GM18873 (cell line): ENCODE results near the gene TRIO.

Source experiments
- ATAC-seq: cut with Tn5 transposase; IDR thresholded peaks from one replicate; pipeline ENCODE4 v1.9.1; 2021; ENCODE audit warnings: mild to moderate bottlenecking, moderate library complexity, moderate number of reproducible peaks; ENCODE audit not compliant: unreplicated experiment, low FRiP score

The TRIO gene

GRCh38 chr5:14439087-14439871 is 296.1 kb downstream of the TRIO start:
- ATAC-seq, result no peak

- no peak for ATAC-seq
Measured at GRCh38 chr5:14440223-14440581, 297.1 kb downstream of the TRIO start.

- no peak for ATAC-seq
Measured at GRCh38 chr5:14440582-14441431, 297.7 kb downstream of the TRIO start.

DNA sequence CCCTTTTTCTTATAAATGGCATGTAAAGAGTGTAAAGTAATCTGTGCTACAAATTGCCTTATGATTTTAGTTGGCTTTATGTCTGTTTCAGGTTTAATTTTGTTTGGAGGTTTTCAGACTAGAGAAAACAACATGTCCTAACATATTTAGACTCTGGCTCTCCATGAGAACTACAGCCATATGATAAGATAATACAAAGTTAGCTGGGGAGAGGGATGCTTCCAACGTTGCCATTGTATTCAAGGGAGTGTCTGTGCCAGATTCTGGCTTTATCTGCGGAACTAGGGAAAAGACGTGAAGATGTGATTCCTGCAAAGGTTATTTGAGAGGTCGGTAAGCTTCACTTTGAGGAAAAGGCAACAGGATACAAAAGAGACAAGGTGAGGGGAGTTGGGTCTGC is 298.5 kb downstream of the TRIO start:
- no peak for ATAC-seq

DNA sequence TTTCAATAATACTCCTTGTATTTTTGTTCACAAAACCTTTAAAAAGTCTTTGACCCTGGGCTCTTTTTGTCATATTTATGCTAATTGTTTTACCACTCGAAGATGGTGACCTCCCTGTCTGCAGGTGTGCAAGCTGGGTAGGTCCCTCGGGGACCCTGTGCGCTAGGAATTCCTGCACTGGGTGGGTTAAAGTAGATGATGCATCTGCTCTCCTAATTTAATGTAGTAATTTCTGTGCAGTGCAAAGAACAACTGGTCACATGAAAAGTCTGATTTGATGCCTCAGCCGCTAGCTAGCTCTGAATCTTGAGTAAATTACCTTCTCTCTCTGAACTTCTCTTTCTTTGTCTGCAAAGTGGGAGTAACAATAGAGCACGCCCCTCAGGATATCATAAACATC is 299.4 kb downstream of the TRIO start:
- no peak for ATAC-seq

DNA sequence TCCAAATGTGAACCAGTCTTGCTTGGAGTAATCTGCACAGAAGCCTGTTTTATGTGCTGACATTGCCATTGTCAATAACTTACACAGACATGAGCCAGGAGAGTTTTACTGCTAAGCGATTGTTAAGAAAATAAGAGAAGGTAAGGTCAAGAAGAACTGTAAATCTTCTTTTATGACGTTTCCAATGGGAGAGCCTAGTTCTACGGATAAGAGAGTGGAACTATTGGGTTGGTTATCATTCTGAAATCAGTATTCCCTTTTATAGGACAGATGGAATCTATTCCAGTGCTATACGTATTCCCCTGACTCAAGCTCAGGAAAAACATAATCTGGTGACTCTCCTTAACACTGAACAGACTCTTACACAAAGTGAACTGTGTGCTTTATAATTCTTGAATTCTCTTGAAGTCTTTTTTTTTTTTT is 300.5 kb downstream of the TRIO start:
- ATAC-seq, result no peak

GRCh38 chr5:14444161-14444560 is 301.0 kb downstream of the TRIO start:
- no peak for ATAC-seq

DNA sequence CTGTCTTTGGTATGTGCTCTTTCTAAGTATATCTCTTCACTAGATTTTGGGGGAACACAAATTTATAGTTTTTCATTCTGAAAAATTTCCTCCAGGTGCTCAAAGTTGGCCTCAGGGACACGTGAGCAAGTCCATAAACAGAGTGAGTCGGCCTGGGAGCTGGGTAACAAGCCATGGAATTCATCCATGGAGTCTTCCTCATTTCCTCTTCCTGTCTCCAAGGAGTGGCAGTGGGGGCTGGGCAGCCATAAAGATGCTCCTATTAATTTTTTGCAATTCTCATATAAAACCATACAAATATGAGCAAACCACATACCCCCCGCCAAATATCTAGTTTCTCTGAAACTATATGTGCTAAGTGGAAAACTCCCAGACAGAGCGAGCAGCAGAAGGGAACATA is 301.9 kb downstream of the TRIO start:
- no peak for ATAC-seq

DNA sequence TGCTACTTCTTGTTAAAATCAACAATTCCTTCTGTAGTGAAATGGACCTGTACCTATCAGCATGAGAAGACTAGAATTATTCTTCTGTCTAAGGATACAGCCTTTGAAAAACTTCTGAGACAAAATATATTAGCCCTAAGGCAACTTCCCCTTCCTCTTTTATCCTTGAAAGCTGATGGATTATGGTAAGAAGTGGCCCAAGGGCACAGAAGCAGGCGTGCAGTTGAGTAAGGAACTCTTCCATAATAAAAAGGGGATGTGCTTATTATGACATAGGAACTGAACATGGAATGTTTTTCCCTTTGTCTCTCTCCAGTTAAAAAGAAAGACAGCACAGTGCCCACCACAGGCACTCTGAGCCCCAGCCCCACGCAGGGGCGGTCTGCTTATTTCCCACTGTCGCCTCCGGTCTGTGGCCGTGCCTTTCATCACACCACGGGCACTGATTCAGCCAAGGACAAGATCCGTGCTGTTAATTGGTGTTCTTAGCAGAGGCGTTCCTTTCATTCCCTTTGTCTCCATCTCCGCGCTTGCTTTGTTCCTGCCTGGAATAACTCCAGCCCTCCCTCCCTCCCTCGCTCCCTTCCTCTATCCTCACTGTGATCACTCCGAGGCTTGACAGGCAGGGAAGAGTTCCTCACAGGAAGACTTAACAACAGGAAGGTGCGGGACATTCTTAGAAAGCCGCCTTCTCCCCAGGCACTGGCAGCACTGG is 302.6 kb downstream of the TRIO start:
- no peak for ATAC-seq

GRCh38 chr5:14447958-14448911 is 305.1 kb downstream of the TRIO start:
- ATAC-seq, result no peak

- ATAC-seq, result no peak
Measured at GRCh38 chr5:14449052-14449661, 306.0 kb downstream of the TRIO start.

DNA sequence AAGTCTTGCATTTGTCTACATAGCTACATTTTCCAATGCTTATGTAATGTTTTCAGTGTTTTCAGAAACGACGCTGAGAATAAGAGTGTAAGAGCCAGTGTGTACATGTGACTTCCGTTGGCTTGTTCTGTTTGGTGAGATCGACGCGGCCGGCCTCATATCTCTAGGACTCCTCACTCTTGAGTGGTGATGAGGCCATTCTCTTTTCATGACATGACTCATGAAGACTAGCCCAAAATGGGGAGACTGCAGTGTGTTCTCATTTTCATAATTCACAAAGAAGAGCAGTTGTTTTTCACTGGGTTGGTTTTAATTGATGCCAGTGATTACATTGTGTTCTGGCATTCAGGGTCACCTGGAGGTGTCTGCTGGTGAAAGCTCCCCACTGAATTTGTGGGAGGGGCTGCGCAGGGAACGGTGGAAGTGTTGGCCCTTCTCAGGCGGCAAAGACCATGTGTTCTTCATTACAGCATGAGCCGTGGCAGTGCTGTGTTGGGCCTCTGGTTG is 306.9 kb downstream of the TRIO start:
- ATAC-seq, result no peak

GRCh38 chr5:14450742-14451141 is 307.6 kb downstream of the TRIO start:
- ATAC-seq, result no peak

- no peak for ATAC-seq
Measured at GRCh38 chr5:14451871-14452270, 308.7 kb downstream of the TRIO start.

DNA sequence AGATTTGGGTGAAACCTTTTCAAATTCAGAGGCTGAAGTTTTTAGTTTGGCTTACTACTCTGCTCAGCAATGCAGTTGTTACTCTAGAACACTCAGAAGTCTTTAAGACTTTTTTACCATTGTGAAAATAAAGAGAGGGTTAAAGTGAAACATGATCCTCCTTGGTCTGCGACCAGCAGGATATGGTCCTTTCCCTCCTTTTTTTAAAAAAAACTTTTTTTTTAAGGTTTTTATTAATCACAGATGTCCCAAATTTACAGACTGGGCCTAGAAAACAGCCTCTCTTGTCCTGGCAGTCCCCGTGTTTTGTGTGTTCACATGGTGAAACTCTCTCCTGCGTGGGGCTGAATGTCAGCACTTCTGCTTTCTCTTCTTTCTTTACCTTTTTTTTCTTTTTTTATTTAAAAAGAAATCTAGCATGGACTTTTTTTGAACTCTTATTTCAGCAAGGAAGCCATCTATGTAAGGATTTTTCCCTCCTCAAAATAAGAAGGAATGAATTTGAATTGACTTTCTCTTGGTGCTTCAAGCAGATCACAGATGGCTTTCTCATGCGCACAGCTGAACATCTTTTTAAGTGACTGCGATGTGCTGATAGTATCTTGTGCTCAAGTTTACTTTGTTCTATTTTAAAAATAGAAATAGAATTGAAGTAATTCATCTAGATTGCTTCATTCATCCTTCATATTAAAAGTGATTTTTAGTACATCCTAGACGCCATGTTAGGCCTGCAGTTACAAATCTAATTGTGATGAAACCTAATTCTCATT is 309.7 kb downstream of the TRIO start:
- no peak for ATAC-seq

DNA sequence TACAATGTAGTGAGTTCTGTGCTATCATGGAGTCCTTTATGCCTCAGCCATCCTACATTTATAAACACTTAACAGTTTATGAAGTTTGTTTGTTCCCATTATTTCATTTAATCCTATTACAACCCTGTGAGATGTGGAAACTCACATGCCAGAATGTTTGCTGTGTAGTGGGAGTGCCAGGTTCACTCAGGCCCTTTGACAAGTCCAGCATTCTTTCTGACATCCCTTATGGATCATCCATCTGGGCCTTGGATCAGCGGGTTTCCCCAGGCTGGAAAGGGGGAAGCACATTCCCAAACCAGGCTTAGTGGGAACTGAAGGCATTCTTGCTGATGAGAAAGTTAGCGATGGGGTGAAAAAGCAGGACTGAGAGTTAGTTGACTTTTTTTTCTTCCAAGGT is 310.3 kb downstream of the TRIO start:
- no peak for ATAC-seq

DNA sequence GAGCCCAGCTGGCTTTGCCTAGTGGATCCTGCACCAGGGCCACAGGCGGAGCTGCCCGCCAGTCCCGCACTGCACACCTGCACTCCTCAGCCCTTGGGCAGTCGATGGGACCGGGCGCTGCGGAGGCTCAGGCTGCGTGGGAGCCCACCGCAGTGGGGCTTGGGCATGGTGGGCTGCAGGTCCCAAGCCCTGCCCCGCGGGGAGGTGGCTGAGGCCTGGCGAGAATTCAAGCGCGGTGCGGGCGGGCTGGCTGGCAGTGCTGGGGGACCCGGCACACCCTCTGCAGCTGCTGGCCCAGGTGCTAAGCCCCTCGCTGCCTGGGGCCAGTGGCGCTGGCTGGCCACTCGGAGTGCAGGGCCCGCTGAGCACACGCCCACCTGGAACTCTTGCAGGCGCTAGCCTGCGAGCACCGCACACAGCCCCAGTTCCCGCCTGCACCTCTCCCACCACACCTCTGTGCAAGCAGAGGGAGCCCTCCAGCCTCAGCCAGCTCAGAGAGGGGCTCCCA is 312.7 kb downstream of the TRIO start:
- no peak for ATAC-seq

GRCh38 chr5:14457476-14457875 is 314.3 kb downstream of the TRIO start:
- ATAC-seq, result no peak

DNA sequence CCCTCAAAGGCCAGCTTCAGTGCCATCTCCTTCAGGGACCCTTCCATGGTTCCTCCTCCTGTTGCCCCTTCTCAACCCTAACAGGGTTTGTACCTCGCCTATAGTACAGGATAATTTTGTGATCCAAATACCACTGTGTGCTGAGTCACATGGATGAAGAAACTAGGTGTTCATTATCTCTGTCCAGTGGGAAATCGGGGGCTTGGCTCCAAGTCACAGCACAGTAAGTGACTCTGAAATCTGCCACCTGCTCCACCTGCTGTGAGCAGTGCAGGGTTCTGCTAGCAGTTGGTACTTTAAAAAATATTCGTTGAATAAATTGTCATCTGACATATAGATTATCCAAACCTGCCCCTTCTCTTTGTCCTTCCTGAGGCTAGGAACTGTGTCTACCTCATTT is 315.3 kb downstream of the TRIO start:
- no peak for ATAC-seq
